GM23338 (cell line): Measurements from ENCODE around the gene FUT6. TPM values are rescaled to one million over a fixed set of nuclear protein-coding genes. Genes with fewer than 3 reads are reported as not detected.

Experiments used
- ATAC-seq: fragments of 200-7000 bp; cut with Tn5 transposase; 3 replicates; pipeline ENCODE4 v1.9.1; 2020
- DNase-seq: peaks from one replicate; pipeline ENCODE4 v3.0.0-alpha.2; 2015; ENCODE audit warnings: low spot score
- H2AFZ ChIP-seq: fragments of 200-600 bp; sonication (generic); 2 replicates; pipeline ENCODE4 v1.8.0; 2016; ENCODE audit warnings: antibody characterized with exemption, mild to moderate bottlenecking, moderate library complexity
- H3F3A ChIP-seq: fragments of 200-600 bp; sonication (generic); replicated peaks from 2 replicates; pipeline ENCODE4 v1.8.0; 2017; ENCODE audit warnings: antibody characterized with exemption, mixed run types, low read depth
- H3K27ac ChIP-seq: fragments of 200-600 bp; sonication (generic); 2 replicates; pipeline ENCODE4 v1.6.1; 2016; ENCODE audit warnings: low read depth
- H3K27me3 ChIP-seq: fragments of 200-600 bp; sonication (generic); 2 replicates; pipeline ENCODE4 v1.8.0; 2016; ENCODE audit warnings: mild to moderate bottlenecking, mixed run types, moderate library complexity; ENCODE audit not compliant: insufficient read depth
- H3K36me3 ChIP-seq: fragments of 200-600 bp; sonication (generic); 2 replicates; pipeline ENCODE4 v1.8.0; 2016; ENCODE audit warnings: mild to moderate bottlenecking; ENCODE audit not compliant: insufficient read depth
- H3K4me1 ChIP-seq: fragments of 200-600 bp; sonication (generic); 2 replicates; pipeline ENCODE4 v1.8.0; 2016; ENCODE audit warnings: mild to moderate bottlenecking, moderate library complexity; ENCODE audit not compliant: insufficient read depth
- H3K4me2 ChIP-seq: fragments of 200-600 bp; sonication (generic); 2 replicates; pipeline ENCODE4 v1.7.1; 2017; ENCODE audit warnings: mixed run types
- H3K4me3 ChIP-seq: fragments of 200-600 bp; sonication (generic); 2 replicates; pipeline ENCODE4 v1.6.1; 2016; ENCODE audit warnings: mixed run types
- H3K79me2 ChIP-seq: fragments of 200-600 bp; sonication (generic); replicated peaks from 2 replicates; pipeline ENCODE4 v1.8.0; 2017; ENCODE audit warnings: mild to moderate bottlenecking; ENCODE audit not compliant: insufficient read depth
- H3K9me2 ChIP-seq: fragments of 200-600 bp; sonication (generic); 2 replicates; pipeline ENCODE4 v1.8.0; 2017; ENCODE audit not compliant: insufficient read depth
- H4K20me1 ChIP-seq: fragments of 200-600 bp; sonication (generic); replicated peaks from 2 replicates; pipeline ENCODE4 v1.8.0; 2017; ENCODE audit warnings: mild to moderate bottlenecking; ENCODE audit not compliant: insufficient read depth
- H3K27ac Mint-ChIP-seq: 2 replicates; pipeline ENCODE4 v1.8.0; 2020; ENCODE audit warnings: inconsistent platforms, mild to moderate bottlenecking, moderate library complexity, mixed read lengths
- H3K27me3 Mint-ChIP-seq: 3 replicates; pipeline ENCODE4 v1.8.0; 2022; ENCODE audit warnings: low read depth, mild to moderate bottlenecking, moderate library complexity, mixed read lengths, inconsistent platforms; ENCODE audit not compliant: insufficient read depth, poor library complexity
- H3K36me3 Mint-ChIP-seq: 3 replicates; pipeline ENCODE4 v1.8.0; 2021; ENCODE audit warnings: low read depth, mild to moderate bottlenecking, inconsistent platforms, moderate library complexity, mixed read lengths
- H3K4me1 Mint-ChIP-seq: 3 replicates; pipeline ENCODE4 v1.8.0; 2020; ENCODE audit warnings: mild to moderate bottlenecking, inconsistent platforms, mixed read lengths
- H3K4me3 Mint-ChIP-seq: 3 replicates; pipeline ENCODE4 v1.8.0; 2021; ENCODE audit warnings: moderate library complexity, mild to moderate bottlenecking, inconsistent platforms, mixed read lengths
- H3K9me3 Mint-ChIP-seq: 3 replicates; pipeline ENCODE4 v1.8.0; 2020; ENCODE audit warnings: moderate library complexity, mild to moderate bottlenecking, inconsistent platforms, mixed read lengths
- CREB1 ChIP-seq: fragments of 250-450 bp; sonication (Bioruptor Pico); IDR thresholded peaks from 2 replicates; pipeline ENCODE4 v1.5.0; 2020; ENCODE audit warnings: low read depth, mild to moderate bottlenecking, moderate library complexity
- CTCF ChIP-seq, 2 experiments: fragments of 200-600 bp in 1 of 2; sonication (generic) in 1 of 2; conservative IDR thresholded peaks; 2 replicates each; pipeline versions ENCODE4 v1.5.1 to v1.6.1; 2016 to 2017; ENCODE audit warnings: antibody characterized with exemption in 2 of 2, low read depth in 2 of 2, mild to moderate bottlenecking in 2 of 2, moderate library complexity in 1 of 2
- EZH2 ChIP-seq: fragments of 200-600 bp; sonication (generic); IDR thresholded peaks from one replicate; pipeline ENCODE4 v1.8.0; 2017; ENCODE audit warnings: antibody characterized with exemption, mild to moderate bottlenecking, low read depth; ENCODE audit not compliant: unreplicated experiment
- EZH2phosphoT487 ChIP-seq: fragments of 200-600 bp; sonication (generic); IDR thresholded peaks from one replicate; pipeline ENCODE4 v1.8.1; 2018; ENCODE audit warnings: antibody characterized with exemption; ENCODE audit not compliant: unreplicated experiment
- NANOG ChIP-seq: IDR thresholded peaks from 2 replicates; pipeline ENCODE4 v1.6.1; 2016; ENCODE audit warnings: antibody characterized with exemption, borderline replicate concordance
- POLR2AphosphoS5 ChIP-seq: IDR thresholded peaks from 2 replicates; pipeline ENCODE4 v1.6.1; 2016; ENCODE audit warnings: antibody characterized with exemption, low read depth
- REST ChIP-seq: IDR thresholded peaks from one replicate; pipeline ENCODE4 v1.6.1; 2018; ENCODE audit warnings: antibody characterized with exemption; ENCODE audit not compliant: unreplicated experiment
- STAT1 ChIP-seq: IDR thresholded peaks from one replicate; pipeline ENCODE4 v1.6.1; 2016; ENCODE audit warnings: antibody characterized with exemption; ENCODE audit not compliant: unreplicated experiment
- ZNF114 ChIP-seq: fragments of 250-450 bp; sonication (Bioruptor Pico); IDR thresholded peaks from 2 replicates; pipeline ENCODE4 v1.5.0; 2020; ENCODE audit warnings: mild to moderate bottlenecking, moderate library complexity
- polyA plus RNA-seq: library from polyadenylated mRNA; unstranded; fragments of >200 nt; fragmentation: Nextera tagmentation; extraction: Ambion mirVana; gene quantifications from 2 replicates; pipeline ENCODE4 v1.2.1, GENCODE V29; 2016
- total RNA-seq: library from RNA; depleted of rRNA; stranded (reverse); fragments of >200 nt; shearing (Covaris generic); gene quantifications from 2 replicates; pipeline ENCODE4 v1.2.3, GENCODE V29; 2014

The FUT6 gene
- total and polyA plus RNA-seq, 2 experiments from 2014 or later = not detected

GRCh38 chr19:5782945-5783919 lies 56.3 kb downstream of the FUT6 start:
- Histone ChIP-seq H3K27me3 (no peaks in the 10 kb centered on the region), H3K4me1 (no peaks in the 10 kb centered on the region), H3K36me3 (no peaks in the 10 kb centered on the region), H3K4me2 (no peak overlapping the region), H3K9me2 (no peaks in the 10 kb centered on the region), H3K27ac (no peak overlapping the region), H3K4me3 (no peak overlapping the region), H2AFZ (no peak overlapping the region), H3F3A (no peaks in the 10 kb centered on the region), H3K79me2 (no peaks in the 10 kb centered on the region), H4K20me1 (0 out of 2 replicates have a peak, but pooled peaks cover 3% of the 10 kb centered on the region)
- H3K27me3 Mint-ChIP-seq = peaks cover 7% of the 10 kb centered on the region
- no peak overlapping the region for H3K27ac Mint-ChIP-seq
- ATAC-seq (peak; percentile 22), DNase-seq (no peak)
- no peaks in the 10 kb centered on the region for H3K9me3 Mint-ChIP-seq
- no peak overlapping the region for H3K4me3 Mint-ChIP-seq
- H3K36me3 Mint-ChIP-seq = peaks cover 21% of the 10 kb centered on the region
- H3K4me1 Mint-ChIP-seq = no peaks in the 10 kb centered on the region
- no peak for TF ChIP-seq STAT1
- TF ChIP-seq NANOG = no peak
- no peak for TF ChIP-seq ZNF114
- TF ChIP-seq CREB1 = no peak
- no peak for TF ChIP-seq CTCF (conservative IDR thresholded peaks at IDR 0.05; ENCODE audit: low read depth in 2 of 2)
- no peak for TF ChIP-seq EZH2
- TF ChIP-seq POLR2AphosphoS5 = no peak

GRCh38 chr19:5782322-5782721 lies 57.2 kb downstream of the FUT6 start:
- no peaks in the 10 kb centered on the region for H3K27me3 ChIP-seq
- no peak overlapping the region for H3K27ac ChIP-seq
- H3F3A ChIP-seq = no peaks in the 10 kb centered on the region
- no peak overlapping the region for H2AFZ ChIP-seq
- H3K4me2 ChIP-seq = no peak overlapping the region
- 0 out of 2 replicates have a peak, but pooled peaks cover 3% of the 10 kb centered on the region for H4K20me1 ChIP-seq
- DNase-seq = no peak
- Mint-ChIP-seq H3K36me3 (peaks cover 17% of the 10 kb centered on the region), H3K4me1 (no peaks in the 10 kb centered on the region), H3K9me3 (no peaks in the 10 kb centered on the region), H3K27me3 (peaks cover 7% of the 10 kb centered on the region), H3K4me3 (no peak overlapping the region), H3K27ac (no peak overlapping the region)
- H3K4me3 ChIP-seq = no peak overlapping the region
- H3K36me3 ChIP-seq = no peaks in the 10 kb centered on the region
- H3K4me1 ChIP-seq = no peaks in the 10 kb centered on the region
- no peaks in the 10 kb centered on the region for H3K79me2 ChIP-seq
- H3K9me2 ChIP-seq = no peaks in the 10 kb centered on the region
- no peak for ATAC-seq
- TF ChIP-seq REST = no peak
- TF ChIP-seq ZNF114 = no peak
- TF ChIP-seq CREB1 = no peak
- TF ChIP-seq CTCF (conservative IDR thresholded peaks at IDR 0.05; ENCODE audit: low read depth in 2 of 2) = no peak
- TF ChIP-seq STAT1 = no peak
- TF ChIP-seq EZH2 = no peak
- TF ChIP-seq EZH2phosphoT487 = no peak
